OCI-LY3 (cell line): ENCODE measurements around the gene HERPUD1.

ENCODE experiments used
- CTCF ChIP-seq: fragments of 200-600, 300-600 bp; sonication (generic); IDR thresholded peaks from 2 replicates; pipeline ENCODE4 v1.5.1; 2014; ENCODE audit warnings: antibody characterized with exemption, low read length, low read depth
- EZH2phosphoT487 ChIP-seq: fragments of 200-600 bp; shearing (Covaris generic); IDR thresholded peaks from 2 replicates; pipeline ENCODE4 v1.6.1; 2018; ENCODE audit warnings: antibody characterized with exemption, mixed run types, low read depth

DNA sequence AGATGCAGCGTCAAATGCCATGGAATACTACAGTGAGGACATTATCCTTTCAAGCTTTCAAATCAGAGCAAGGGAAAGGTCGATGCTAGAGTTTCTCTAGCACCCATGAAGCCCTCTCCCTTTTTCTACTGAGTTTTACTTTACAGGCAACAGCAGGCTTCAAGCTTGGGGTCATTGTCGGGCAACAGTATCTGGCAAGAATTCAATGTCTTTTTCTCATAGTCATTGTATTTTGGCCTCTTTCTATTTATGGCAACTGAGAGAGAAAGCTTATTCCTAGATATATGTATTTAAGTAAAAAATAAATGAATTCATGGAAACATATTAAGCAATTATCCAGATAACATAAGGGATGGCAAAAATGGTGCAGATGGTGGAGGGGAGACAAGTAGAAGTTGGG lies 29.4 kb downstream of the HERPUD1 start:
- TF ChIP-seq CTCF (no peak), EZH2phosphoT487 (no peak)
